Spleen (tissue), 7 donors: ENCODE results near the gene NLGN4X.

Experiments
- CTCF ChIP-seq, 11 experiments: fragments of 200-600 bp in 7 of 11; fragments of 450-650 bp in 4 of 11; sonication (generic) in 4 of 11; IDR thresholded peaks in 8 of 11; conservative IDR thresholded peaks in 3 of 11; 1 replicate in 7 of 11; 2 replicates in 4 of 11; pipeline versions ENCODE4 v1.4.0 to v1.8.0; 2016 to 2021; ENCODE audit warnings: antibody characterized with exemption in 11 of 11, inconsistent platforms in 4 of 11, mild to moderate bottlenecking in 1 of 11
- POLR2A ChIP-seq, 3 donors: fragments of 450-650 bp; IDR thresholded peaks; one replicate each; pipeline ENCODE4 v1.5.1; 2017; ENCODE audit warnings: antibody characterized with exemption in 3 of 3, mild to moderate bottlenecking in 1 of 3
- donor health status: DM: no; HTN: no; CAD: no; lungs with moderate emphysema.
- donor health status: DM: no; HTN: no; CAD: no.
- donor health status: DM: no; HTN: no; CAD: no.

GRCh38 chrX:6149060-6149872, 79.4 kb downstream of the NLGN4X start:
- TF ChIP-seq POLR2A (IDR thresholded peaks at IDR 0.05) (no peak), CTCF (IDR thresholded peaks at IDR 0.05 in 8 of 11, conservative IDR thresholded peaks at IDR 0.05 in 3 of 11) (no peak)
